ENCODE measurements around the gene TNFRSF4.

Gene TNFRSF4

GRCh38 chr1:1181129-1181937 is 32.6 kb downstream of the TNFRSF4 start:
- Mint-ChIP-seq H3K36me3 (ENCODE audit: low read depth) (no peaks in the 10 kb centered on the region), H3K27ac (peak overlapping the region in 1 of 3 experiments; percentile 10), H3K27me3 (ENCODE audit: low read depth) (peaks cover 18% of the 10 kb centered on the region), H3K4me3 (no peak overlapping the region), H3K9me3 (no peaks in the 10 kb centered on the region), H3K4me1 (peaks cover 11% of the 10 kb centered on the region)
- no peak for TF ChIP-seq CTCF (IDR thresholded peaks at IDR 0.05; ENCODE audit: unreplicated experiment in 3 of 3)

- Mint-ChIP-seq H3K9me3 (no peaks in the 10 kb centered on the region), H3K27ac (no peak overlapping the region)
- no peak for TF ChIP-seq CTCF (IDR thresholded peaks at IDR 0.05; ENCODE audit: unreplicated experiment in 3 of 3)
Observed at GRCh38 chr1:1179983-1180861, 33.7 kb downstream of the TNFRSF4 start.

DNA sequence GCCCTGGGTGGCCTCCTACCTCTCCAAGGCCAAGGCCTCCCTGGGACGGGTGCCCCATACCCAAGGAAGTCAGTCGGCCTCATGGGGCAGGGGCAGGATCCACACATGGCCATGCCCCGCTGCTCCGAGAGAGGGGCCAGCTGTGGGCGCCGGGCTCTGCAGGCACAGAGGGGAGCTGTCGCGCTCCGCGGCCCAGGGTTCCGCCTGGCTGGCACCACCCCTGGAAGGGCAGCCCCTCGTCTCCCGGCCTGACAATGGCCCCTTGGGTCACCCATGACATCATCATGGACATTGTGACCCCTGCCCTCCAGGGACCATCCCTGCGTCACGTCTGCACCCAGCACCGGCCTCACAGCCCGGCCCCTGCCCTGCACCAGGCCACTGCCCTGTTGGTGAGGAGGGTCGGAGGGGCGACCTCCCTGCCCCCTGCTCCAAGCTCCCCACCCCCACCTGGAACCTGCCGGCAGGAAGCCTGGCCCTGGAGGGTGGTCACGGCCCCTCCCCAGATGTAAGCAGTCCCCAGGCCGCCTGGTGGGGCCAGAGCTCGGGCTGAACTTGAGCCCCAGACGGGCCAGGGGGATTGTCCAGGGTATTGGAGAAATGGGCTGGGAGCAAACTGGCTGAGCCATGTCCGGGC is 34.5 kb downstream of the TNFRSF4 start:
- H3K4me3 Mint-ChIP-seq = no peak overlapping the region
- no peak for TF ChIP-seq CTCF (IDR thresholded peaks at IDR 0.05; ENCODE audit: unreplicated experiment in 3 of 3)
- no peak overlapping the region for H3K27ac Mint-ChIP-seq
- H3K36me3 Mint-ChIP-seq (ENCODE audit: low read depth) = no peaks in the 10 kb centered on the region
- peaks cover 34% of the 10 kb centered on the region for H3K27me3 Mint-ChIP-seq (ENCODE audit: low read depth)
- H3K4me1 Mint-ChIP-seq = peaks cover 11% of the 10 kb centered on the region
- H3K9me3 Mint-ChIP-seq = no peaks in the 10 kb centered on the region

More at GRCh38 chr1:1179983-1180861, 33.7 kb downstream of the TNFRSF4 start:
- H3K4me3 Mint-ChIP-seq = no peak overlapping the region
- H3K27me3 Mint-ChIP-seq (ENCODE audit: low read depth) = peaks cover 29% of the 10 kb centered on the region
- H3K36me3 Mint-ChIP-seq (ENCODE audit: low read depth) = no peaks in the 10 kb centered on the region
- peaks cover 11% of the 10 kb centered on the region for H3K4me1 Mint-ChIP-seq

- Mint-ChIP-seq H3K36me3 (ENCODE audit: low read depth) (no peaks in the 10 kb centered on the region), H3K9me3 (no peaks in the 10 kb centered on the region), H3K4me3 (no peak overlapping the region), H3K27ac (no peak overlapping the region), H3K27me3 (ENCODE audit: low read depth) (peaks cover 37% of the 10 kb centered on the region), H3K4me1 (peaks cover 11% of the 10 kb centered on the region)
- no peak for TF ChIP-seq CTCF (IDR thresholded peaks at IDR 0.05; ENCODE audit: unreplicated experiment in 3 of 3)
Observed at GRCh38 chr1:1178794-1179331, 35.1 kb downstream of the TNFRSF4 start.

- TF ChIP-seq CTCF (IDR thresholded peaks at IDR 0.05; ENCODE audit: unreplicated experiment in 3 of 3) = no peak
- H3K27ac Mint-ChIP-seq = no peak overlapping the region
- peaks cover 11% of the 10 kb centered on the region for H3K4me1 Mint-ChIP-seq
- H3K27me3 Mint-ChIP-seq (ENCODE audit: low read depth) = peaks cover 45% of the 10 kb centered on the region
- no peaks in the 10 kb centered on the region for H3K9me3 Mint-ChIP-seq
- H3K36me3 Mint-ChIP-seq (ENCODE audit: low read depth) = no peaks in the 10 kb centered on the region
- H3K4me3 Mint-ChIP-seq = no peak overlapping the region
Observed at GRCh38 chr1:1177452-1178206, 36.3 kb downstream of the TNFRSF4 start.

Data from nephron (organoid).